Measurements from ENCODE around the gene LIX1L.
"Not testable (repeated sequence)": the region's sequence is repeated elsewhere in the genome, so short reads cannot be mapped to it uniquely, and the experiment has no call there.

The LIX1L gene

GRCh38 chr1:145936247-145936646 lies 21.6 kb downstream of the LIX1L start:
- H3K4me1 ChIP-seq (ENCODE audit: control extremely low read depth in 1 of 4, control insufficient read depth in 4 of 4, insufficient read depth in 4 of 4, low read length in 3 of 4) = peaks cover 3 to 8% (median 5%) of the 10 kb centered on the region in 4 experiments
- H3K36me3 ChIP-seq (ENCODE audit: control insufficient read depth in 4 of 4, insufficient read depth in 4 of 4, low read length in 3 of 4) = peaks cover 11 to 26% (median 16%) of the 10 kb centered on the region in 4 experiments
- H3K4me3 ChIP-seq (ENCODE audit: control insufficient read depth in 1 of 7, extremely low read depth in 1 of 7, insufficient read depth in 4 of 7, low read depth in 2 of 7, low read length in 6 of 7) = no peak overlapping the region
- ChIA-PET POLR2A (no interaction called here), CTCF (interaction anchor here (0.9 to 1.1 kb wide), 4 partner anchors 9 to 25 kb away, joined by 3 to 4 read pairs (median 3); partner anchors contain the start of gene RBM8A)
- no peak for DNase-seq
- WGBS (ENCODE audit: insufficient coverage) = 100% methylated on average over 5 of the region's 8 CpGs
- H3K9me3 ChIP-seq (ENCODE audit: control extremely low read depth in 1 of 5, control insufficient read depth in 4 of 5, insufficient read depth in 2 of 5, low read depth in 1 of 5, low read length in 4 of 5) = no peaks in the 10 kb centered on the region
- H3K27me3 ChIP-seq (replicated peaks in 2 of 5; ENCODE audit: control insufficient read depth in 4 of 5, insufficient read depth in 5 of 5, low read length in 4 of 5) = no peaks in the 10 kb centered on the region
- H3K27ac ChIP-seq (ENCODE audit: insufficient read depth in 1 of 2, low read depth in 1 of 2, low read length in 2 of 2, poor library complexity in 1 of 2, severe bottlenecking in 2 of 2) = no peak overlapping the region

GRCh38 chr1:145935708-145936107 lies 22.1 kb downstream of the LIX1L start:
- POLR2A ChIA-PET = no interaction called here
- H3K27me3 ChIP-seq (replicated peaks in 2 of 5; ENCODE audit: control insufficient read depth in 4 of 5, insufficient read depth in 5 of 5, low read length in 4 of 5) = no peaks in the 10 kb centered on the region

DNA sequence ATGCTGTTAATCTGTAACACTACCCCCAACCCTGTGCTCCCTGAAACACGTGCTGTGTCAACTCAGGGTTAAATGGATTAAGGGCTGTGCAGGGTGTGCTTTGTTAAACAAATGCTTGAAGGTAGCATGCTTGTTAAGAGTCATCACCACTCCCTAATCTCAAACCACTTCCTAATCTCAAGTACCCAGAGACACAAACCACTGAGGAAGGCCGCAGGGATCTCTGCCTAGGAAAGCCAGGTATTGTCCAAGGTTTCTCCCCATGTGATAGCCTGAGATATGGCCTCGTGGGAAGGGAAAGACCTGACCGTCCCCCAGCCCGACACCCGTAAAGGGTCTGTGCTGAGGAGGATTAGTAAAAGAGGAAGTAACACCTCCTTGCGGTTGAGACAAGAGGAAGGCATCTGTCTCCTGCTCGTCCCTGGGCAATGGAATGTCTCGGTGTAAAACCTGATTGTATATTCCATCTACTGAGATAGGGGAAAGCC lies 25.3 kb downstream of the LIX1L start:
- H3K4me1 ChIP-seq (ENCODE audit: control extremely low read depth in 1 of 4, control insufficient read depth in 4 of 4, insufficient read depth in 4 of 4, low read length in 3 of 4) = peaks cover 3 to 15% (median 12%) of the 10 kb centered on the region in 4 experiments
- H3K9me3 ChIP-seq (ENCODE audit: control extremely low read depth in 1 of 5, control insufficient read depth in 4 of 5, insufficient read depth in 2 of 5, low read depth in 1 of 5, low read length in 4 of 5); POLR2A ChIA-PET; H3K27ac ChIP-seq (ENCODE audit: insufficient read depth in 1 of 2, low read depth in 1 of 2, low read length in 2 of 2, poor library complexity in 1 of 2, severe bottlenecking in 2 of 2); H3K27me3 ChIP-seq (replicated peaks in 2 of 5; ENCODE audit: control insufficient read depth in 4 of 5, insufficient read depth in 5 of 5, low read length in 4 of 5); H3K4me3 ChIP-seq (ENCODE audit: control insufficient read depth in 1 of 7, extremely low read depth in 1 of 7, insufficient read depth in 4 of 7, low read depth in 2 of 7, low read length in 6 of 7): not testable (repeated sequence)
- CTCF ChIA-PET = interaction anchor here (0.7 kb wide), 1 partner anchor 72 kb away, joined by 3 read pairs; no protein-coding TSS in a partner anchor
- peak; percentile 56 to 89 (median 77) for DNase-seq
- H3K36me3 ChIP-seq (ENCODE audit: control insufficient read depth in 4 of 4, insufficient read depth in 4 of 4, low read length in 3 of 4) = peaks cover 9 to 23% (median 14%) of the 10 kb centered on the region in 4 experiments
- 0% methylated on average over 4 of the region's 9 CpGs for WGBS (ENCODE audit: insufficient coverage)

More at GRCh38 chr1:145935708-145936107, 22.1 kb downstream of the LIX1L start:
- Histone ChIP-seq H3K4me3 (ENCODE audit: control insufficient read depth in 1 of 7, extremely low read depth in 1 of 7, insufficient read depth in 4 of 7, low read depth in 2 of 7, low read length in 6 of 7) (no peak overlapping the region), H3K36me3 (ENCODE audit: control insufficient read depth in 4 of 4, insufficient read depth in 4 of 4, low read length in 3 of 4) (peaks cover 11 to 26% (median 16%) of the 10 kb centered on the region in 4 experiments), H3K27ac (ENCODE audit: insufficient read depth in 1 of 2, low read depth in 1 of 2, low read length in 2 of 2, poor library complexity in 1 of 2, severe bottlenecking in 2 of 2) (no peak overlapping the region), H3K4me1 (ENCODE audit: control extremely low read depth in 1 of 4, control insufficient read depth in 4 of 4, insufficient read depth in 4 of 4, low read length in 3 of 4) (peaks cover 3 to 8% (median 5%) of the 10 kb centered on the region in 4 experiments), H3K9me3 (ENCODE audit: control extremely low read depth in 1 of 5, control insufficient read depth in 4 of 5, insufficient read depth in 2 of 5, low read depth in 1 of 5, low read length in 4 of 5) (no peaks in the 10 kb centered on the region)
- DNase-seq = no peak
- CTCF ChIA-PET = interaction anchor here (0.9 to 1.0 kb wide), 2 partner anchors 16 to 24 kb away, joined by 3 read pairs; no protein-coding TSS in a partner anchor

DNA sequence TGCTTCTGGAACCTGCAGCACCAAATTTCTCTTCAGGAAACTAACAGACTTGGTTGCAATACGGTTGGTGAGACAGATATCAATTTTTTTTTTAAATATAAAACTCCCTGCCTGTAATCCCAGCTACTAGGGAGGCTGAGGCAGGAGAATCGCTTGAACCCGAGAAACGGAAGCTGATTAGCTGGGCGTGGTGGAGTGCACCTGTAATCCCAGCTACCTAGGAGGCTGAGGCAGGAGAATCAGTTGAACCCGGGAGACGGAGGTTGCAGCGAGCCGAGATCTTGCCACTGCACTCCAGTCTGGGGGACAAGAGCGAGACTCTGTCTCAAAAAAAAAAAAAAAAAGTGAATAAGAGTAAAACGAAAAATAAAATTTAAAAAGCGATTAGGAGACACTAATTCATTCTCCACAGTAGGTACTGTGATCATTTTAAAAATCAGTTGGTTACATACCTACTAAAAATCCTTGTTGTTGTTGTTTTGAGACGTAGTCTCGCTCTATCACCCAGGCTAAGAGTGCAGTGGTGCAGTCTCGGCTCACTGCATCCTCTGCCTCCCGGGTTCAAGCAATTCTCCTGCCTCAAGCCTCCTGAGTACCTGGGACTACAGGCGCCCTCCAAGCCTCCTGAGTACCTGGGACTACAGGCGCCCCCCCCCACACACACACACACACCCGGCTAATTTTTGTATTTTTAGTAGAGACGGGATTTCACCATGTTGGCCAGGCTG lies 29.7 kb downstream of the LIX1L start:
- no peak for DNase-seq
- Histone ChIP-seq H3K27ac (ENCODE audit: insufficient read depth in 1 of 2, low read depth in 1 of 2, low read length in 2 of 2, poor library complexity in 1 of 2, severe bottlenecking in 2 of 2) (peak overlapping the region; percentile 96 to 97), H3K4me3 (ENCODE audit: control insufficient read depth in 1 of 7, extremely low read depth in 1 of 7, insufficient read depth in 4 of 7, low read depth in 2 of 7, low read length in 6 of 7) (peak overlapping the region; percentile 14 to 92 (median 87)), H3K36me3 (ENCODE audit: control insufficient read depth in 4 of 4, insufficient read depth in 4 of 4, low read length in 3 of 4) (peaks cover 4 to 19% (median 10%) of the 10 kb centered on the region in 4 experiments), H3K27me3 (replicated peaks in 2 of 5; ENCODE audit: control insufficient read depth in 4 of 5, insufficient read depth in 5 of 5, low read length in 4 of 5) (no peaks in the 10 kb centered on the region), H3K4me1 (ENCODE audit: control extremely low read depth in 1 of 4, control insufficient read depth in 4 of 4, insufficient read depth in 4 of 4, low read length in 3 of 4) (peaks cover 6 to 24% (median 21%) of the 10 kb centered on the region in 4 experiments), H3K9me3 (ENCODE audit: control extremely low read depth in 1 of 5, control insufficient read depth in 4 of 5, insufficient read depth in 2 of 5, low read depth in 1 of 5, low read length in 4 of 5) (no peaks in the 10 kb centered on the region)
- ChIA-PET CTCF (interaction anchor here (1.1 to 2.2 kb wide), 15 partner anchors 9 to 107 kb away, joined by 3 to 10 read pairs (median 4); partner anchors contain the start of genes ANKRD34A, HJV, PEX11B and POLR3GL), POLR2A (interaction anchor here (0.9 to 2.2 kb wide), 6 partner anchors 9 to 36 kb away, joined by 3 to 15 read pairs (median 6); partner anchors contain the start of genes ANKRD34A, LIX1L, PEX11B and POLR3GL)
- 88% methylated on average over 9 of the region's 20 CpGs for WGBS (ENCODE audit: insufficient coverage)

- peak; percentile 100 for DNase-seq
- H3K27me3 ChIP-seq (replicated peaks in 2 of 5; ENCODE audit: control insufficient read depth in 4 of 5, insufficient read depth in 5 of 5, low read length in 4 of 5) = no peaks in the 10 kb centered on the region
- ChIA-PET POLR2A (interaction anchor here (0.7 to 2.2 kb wide), 7 partner anchors 9 to 37 kb away, joined by 3 to 15 read pairs (median 5); partner anchors contain the start of genes ANKRD34A, LIX1L, PEX11B and POLR3GL), CTCF (interaction anchor here (0.5 to 2.2 kb wide), 19 partner anchors 8 to 330 kb away, joined by 3 to 10 read pairs (median 4); partner anchors contain the start of genes ANKRD34A, HJV, PEX11B and POLR3GL)
- H3K36me3 ChIP-seq (ENCODE audit: control insufficient read depth in 4 of 4, insufficient read depth in 4 of 4, low read length in 3 of 4) = peaks cover 5 to 21% (median 10%) of the 10 kb centered on the region in 4 experiments
- peak within 1 kb of the TSS; percentile 96 to 97 for H3K27ac ChIP-seq (ENCODE audit: insufficient read depth in 1 of 2, low read depth in 1 of 2, low read length in 2 of 2, poor library complexity in 1 of 2, severe bottlenecking in 2 of 2)
- no peaks in the 10 kb centered on the region for H3K9me3 ChIP-seq (ENCODE audit: control extremely low read depth in 1 of 5, control insufficient read depth in 4 of 5, insufficient read depth in 2 of 5, low read depth in 1 of 5, low read length in 4 of 5)
- H3K4me1 ChIP-seq (ENCODE audit: control extremely low read depth in 1 of 4, control insufficient read depth in 4 of 4, insufficient read depth in 4 of 4, low read length in 3 of 4) = peaks cover 6 to 20% (median 17%) of the 10 kb centered on the region in 4 experiments
- WGBS (ENCODE audit: insufficient coverage) = 0% methylated on average over 28 of the region's 41 CpGs
- H3K4me3 ChIP-seq (ENCODE audit: control insufficient read depth in 1 of 7, extremely low read depth in 1 of 7, insufficient read depth in 4 of 7, low read depth in 2 of 7, low read length in 6 of 7) = peak within 1 kb of the TSS; percentile 66 to 92 (median 87)
Observed at GRCh38 chr1:145927063-145927886, 30.5 kb downstream of the LIX1L start, which contains the start of gene RBM8A. Gene RBM8A, minus strand, starts transcription at chr1:145927484. Its CDS starts 58 bp downstream, at chr1:145927426.

- H3K27me3 ChIP-seq (replicated peaks in 2 of 5; ENCODE audit: control insufficient read depth in 4 of 5, insufficient read depth in 5 of 5, low read length in 4 of 5) = no peaks in the 10 kb centered on the region
- no peak for DNase-seq
- H3K4me3 ChIP-seq (ENCODE audit: control insufficient read depth in 1 of 7, extremely low read depth in 1 of 7, insufficient read depth in 4 of 7, low read depth in 2 of 7, low read length in 6 of 7) = peak overlapping the region; percentile 66 to 92 (median 87)
- POLR2A ChIA-PET = interaction anchor here (1.5 to 2.2 kb wide), 3 partner anchors 8 to 37 kb away, joined by 5 to 15 read pairs (median 9); partner anchors contain the start of genes ANKRD34A, PEX11B and POLR3GL
- peak overlapping the region; percentile 96 to 97 for H3K27ac ChIP-seq (ENCODE audit: insufficient read depth in 1 of 2, low read depth in 1 of 2, low read length in 2 of 2, poor library complexity in 1 of 2, severe bottlenecking in 2 of 2)
- peaks cover 6 to 18% (median 16%) of the 10 kb centered on the region in 4 experiments for H3K4me1 ChIP-seq (ENCODE audit: control extremely low read depth in 1 of 4, control insufficient read depth in 4 of 4, insufficient read depth in 4 of 4, low read length in 3 of 4)
- CTCF ChIA-PET = interaction anchor here (0.5 to 2.1 kb wide), 13 partner anchors 8 to 329 kb away, joined by 3 to 10 read pairs (median 4); partner anchors contain the start of genes HJV and PEX11B
- H3K9me3 ChIP-seq (ENCODE audit: control extremely low read depth in 1 of 5, control insufficient read depth in 4 of 5, insufficient read depth in 2 of 5, low read depth in 1 of 5, low read length in 4 of 5) = no peaks in the 10 kb centered on the region
- peaks cover 6 to 23% (median 10%) of the 10 kb centered on the region in 4 experiments for H3K36me3 ChIP-seq (ENCODE audit: control insufficient read depth in 4 of 4, insufficient read depth in 4 of 4, low read length in 3 of 4)
- 9% methylated on average over 18 of the region's 19 CpGs for WGBS (ENCODE audit: insufficient coverage)
Observed at GRCh38 chr1:145926686-145927062, 31.1 kb downstream of the LIX1L start.

Data from common myeloid progenitor, CD34-positive (primary cell).